IMR-90 (cell line): ENCODE measurements around the gene VAC14. TPM values are rescaled to one million over a fixed set of nuclear protein-coding genes. Genes with fewer than 3 reads are reported as not detected.

Experiments
- ATAC-seq: fragments of 200-7000 bp; cut with Tn5 transposase; 2 replicates; pipeline ENCODE4 v1.9.1; 2020; ENCODE audit warnings: low read depth, mild to moderate bottlenecking, moderate library complexity
- BruUV-seq: library from RNA; stranded (reverse); fragments of 400-500 nt; replicated peaks from 2 replicates; lab custom pipeline; 2021; lab: Mats Ljungman, UMichigan
- CTCF ChIA-PET: fragments of 300-600 bp; formaldehyde crosslinking; extraction: SDS; loops from one replicate; lab custom pipeline; 2021; ENCODE audit warnings: antibody characterized with exemption; lab: Yijun Ruan, JAX
- POLR2A ChIA-PET: fragments of 300-600 bp; sonication (Branson Sonifier 250); formaldehyde crosslinking; loops from one replicate; lab custom pipeline; 2022; ENCODE audit warnings: antibody characterized with exemption; ENCODE audit not compliant: unreplicated experiment; lab: Charles Lee
- DNase-seq: peaks from one replicate; pipeline ENCODE4 v3.0.0; 2013
- H2AFZ ChIP-seq: replicated peaks from 2 replicates; pipeline ENCODE3; 2013; ENCODE audit warnings: low read length, mild to moderate bottlenecking; ENCODE audit not compliant: poor library complexity
- H2AK5ac ChIP-seq: 2 replicates; pipeline ENCODE4 v1.6.1; 2013; ENCODE audit warnings: low read depth, low read length, inconsistent platforms
- H2AK9ac ChIP-seq: replicated peaks from 2 replicates; pipeline ENCODE3; 2013; ENCODE audit warnings: mild to moderate bottlenecking, low read depth, low read length, moderate library complexity; ENCODE audit not compliant: poor library complexity
- H2BK120ac ChIP-seq: 2 replicates; pipeline ENCODE4 v1.6.1; 2013; ENCODE audit warnings: low read depth, low read length, inconsistent platforms
- H2BK15ac ChIP-seq: 3 replicates; pipeline ENCODE4 v1.6.1; 2013; ENCODE audit warnings: low read depth, low read length, inconsistent platforms
- H2BK20ac ChIP-seq: 2 replicates; pipeline ENCODE4 v1.6.1; 2013; ENCODE audit warnings: low read depth, mild to moderate bottlenecking, inconsistent platforms, low read length, moderate library complexity
- H2BK5ac ChIP-seq: 2 replicates; pipeline ENCODE4 v1.6.1; 2013; ENCODE audit warnings: mild to moderate bottlenecking, low read depth, low read length, inconsistent platforms; ENCODE audit not compliant: poor library complexity, severe bottlenecking
- H3K14ac ChIP-seq: replicated peaks from 2 replicates; pipeline ENCODE4 v1.6.1; 2013; ENCODE audit warnings: low read depth, low read length, inconsistent platforms
- H3K18ac ChIP-seq: 2 replicates; pipeline ENCODE4 v1.6.1; 2013; ENCODE audit warnings: low read depth, low read length, control low read depth
- H3K23ac ChIP-seq: 2 replicates; pipeline ENCODE4 v1.6.1; 2013; ENCODE audit warnings: low read depth, low read length, inconsistent platforms
- H3K27ac ChIP-seq: 2 replicates; pipeline ENCODE4 v1.5.1; 2013; ENCODE audit warnings: mild to moderate bottlenecking, control low read depth, low read length; ENCODE audit not compliant: insufficient read depth
- H3K27me3 ChIP-seq: 2 replicates; pipeline ENCODE4 v1.6.1; 2013; ENCODE audit warnings: low read length; ENCODE audit not compliant: control insufficient read depth, insufficient read depth
- H3K36me3 ChIP-seq: 2 replicates; pipeline ENCODE4 v1.6.1; 2013; ENCODE audit warnings: low read length, mixed read lengths; ENCODE audit not compliant: control insufficient read depth, insufficient read depth
- H3K4ac ChIP-seq: 2 replicates; pipeline ENCODE4 v1.6.1; 2013; ENCODE audit warnings: low read depth, low read length, inconsistent platforms
- H3K4me1 ChIP-seq: 2 replicates; pipeline ENCODE4 v1.6.1; 2013; ENCODE audit warnings: low read length, mixed read lengths; ENCODE audit not compliant: control insufficient read depth, insufficient read depth
- H3K4me2 ChIP-seq: 2 replicates; pipeline ENCODE4 v1.6.1; 2013; ENCODE audit warnings: low read depth, mild to moderate bottlenecking, control low read depth, low read length, moderate library complexity
- H3K4me3 ChIP-seq: 2 replicates; pipeline ENCODE4 v1.5.1; 2013; ENCODE audit warnings: low read depth, mild to moderate bottlenecking, control low read depth, low read length, moderate library complexity; ENCODE audit not compliant: insufficient read depth
- H3K56ac ChIP-seq: 2 replicates; pipeline ENCODE4 v1.6.1; 2013; ENCODE audit warnings: low read length, inconsistent platforms; ENCODE audit not compliant: insufficient read depth; ENCODE audit errors: extremely low read depth
- H3K79me1 ChIP-seq, 2 experiments: 2 replicates each; pipeline ENCODE4 v1.6.1; 2013; ENCODE audit warnings: low read length in 2 of 2, inconsistent platforms in 1 of 2, low read depth in 1 of 2
- H3K9ac ChIP-seq: 2 replicates; pipeline ENCODE4 v1.6.1; 2013; ENCODE audit warnings: low read depth, low read length, control low read depth
- H3K9me1 ChIP-seq: 2 replicates; pipeline ENCODE4 v1.6.1; 2013; ENCODE audit warnings: low read length, inconsistent platforms; ENCODE audit not compliant: insufficient read depth
- H3K9me3 ChIP-seq: 2 replicates; pipeline ENCODE4 v1.6.1; 2013; ENCODE audit warnings: low read length; ENCODE audit not compliant: control insufficient read depth, insufficient read depth
- H4K20me1 ChIP-seq: 2 replicates; pipeline ENCODE4 v1.6.1; 2013; ENCODE audit warnings: low read length, inconsistent platforms; ENCODE audit not compliant: insufficient read depth
- H4K5ac ChIP-seq: 2 replicates; pipeline ENCODE4 v1.6.1; 2013; ENCODE audit warnings: mild to moderate bottlenecking, low read depth, low read length, control low read depth
- H4K8ac ChIP-seq, 2 experiments: 2 replicates each; pipeline ENCODE4 v1.6.1; 2013; ENCODE audit warnings: low read depth in 2 of 2, low read length in 2 of 2, control low read depth in 1 of 2, inconsistent platforms in 1 of 2
- H4K91ac ChIP-seq: 2 replicates; pipeline ENCODE4 v1.6.1; 2013; ENCODE audit warnings: low read depth, low read length, inconsistent platforms; ENCODE audit not compliant: insufficient read depth
- NFE2L2 ChIP-seq: fragments of 150-350 bp; IDR thresholded peaks from 2 replicates; pipeline ENCODE4 v1.6.1; 2016; ENCODE audit warnings: low read depth, mild to moderate bottlenecking, low read length
- WGBS, 2 experiments: methylation state at CpG; one replicate each; pipeline versions ENCODE4 v1.1.5 to v1.1.7; 2013; ENCODE audit warnings: missing lambda C conversion rate in 2 of 2; ENCODE audit not compliant: insufficient read length in 1 of 2; ENCODE audit errors: extremely low coverage in 2 of 2; 5-methylcytosine and 5-hydroxymethylcytosine counted together
- dilution Hi-C: fragments of 300-500 bp; cut with HindIII; formaldehyde crosslinking; loops from one replicate; pipeline ENCODE4 v1.14.3; 2018; ENCODE audit warnings: low sequenced_read_pairs; ENCODE audit not compliant: unreplicated experiment
- in situ Hi-C: fragments of 300-500 bp; cut with MboI; formaldehyde crosslinking; loops from 3 replicates; pipeline ENCODE4 v1.14.3; 2019; ENCODE audit warnings: low sequenced_read_pairs, inconsistent platforms, mixed read lengths
- intact Hi-C: fragments of 100-400 bp; cut with micrococcal nuclease; formaldehyde crosslinking; loops from 2 replicates; pipeline ENCODE4 v1.10.0; 2022
- polyA plus RNA-seq, 3 experiments: library from polyadenylated mRNA; depleted of rRNA; stranded (reverse); fragments of >200 nt; gene quantifications; 2 replicates each; pipeline ENCODE4 v1.2.3, GENCODE V29; 2012; ENCODE audit warnings: low replicate concordance in 1 of 3
- total RNA-seq: library from RNA; depleted of rRNA; stranded (reverse); fragments of >200 nt; gene quantifications from 2 replicates; pipeline ENCODE4 v1.2.3, GENCODE V29; 2012

Gene VAC14
- total and polyA plus RNA-seq, 2 of the 4 experiments (the other 2 are of a cell fraction): 21.1 to 40.2 TPM

- H2BK120ac ChIP-seq: peak overlapping the region; percentile 4; the same call in 1 of the 2 replicates
- H2AK5ac ChIP-seq: peak overlapping the region; percentile 18
- H3K23ac ChIP-seq: no peak overlapping the region
- in situ Hi-C loops (no loop called here), dilution Hi-C loops (no loop called here), intact Hi-C loops (no loop called here)
- H2BK20ac ChIP-seq: peak overlapping the region; percentile 12; the same call in 1 of the 2 replicates
- H3K9ac ChIP-seq: no peak overlapping the region
- H3K4me3 ChIP-seq: no peak overlapping the region
- peak overlapping the region; percentile 4; the same call in 1 of the 2 replicates for H4K91ac ChIP-seq
- H3K9me3 ChIP-seq: no peaks in the 10 kb centered on the region
- no peak overlapping the region for H2AFZ ChIP-seq
- no peak overlapping the region for H3K18ac ChIP-seq
- H4K20me1 ChIP-seq: no peaks in the 10 kb centered on the region
- ATAC-seq: no peak
- no peak overlapping the region for H4K5ac ChIP-seq
- H2AK9ac ChIP-seq: peak overlapping the region; percentile 59
- H3K4ac ChIP-seq: peak overlapping the region; percentile 13; the same call in 1 of the 2 replicates
- no peaks in the 10 kb centered on the region for H3K27me3 ChIP-seq
- ChIA-PET CTCF (no interaction called here), POLR2A (no interaction called here)
- WGBS, 2 experiments: 83% methylated on average over 4 of the region's 14 CpGs; no CpG with 5 or more reads in 1 of the 2 experiments
- H3K27ac ChIP-seq: no peak overlapping the region
- peaks cover 9 to 49% of the 10 kb centered on the region in 2 experiments for H3K79me1 ChIP-seq
- H2BK15ac ChIP-seq: 0 out of 3 replicates have a peak overlapping the region, but pooled peaks have one; percentile 7
- peaks cover 40% of the 10 kb centered on the region for H3K4me1 ChIP-seq
- no peak overlapping the region for H3K4me2 ChIP-seq
- H3K56ac ChIP-seq: no peak overlapping the region
- no peak overlapping the region; the same call in 1 of the 2 replicates for H3K14ac ChIP-seq
- no peak overlapping the region for H2BK5ac ChIP-seq
- H3K36me3 ChIP-seq: no peaks in the 10 kb centered on the region
- DNase-seq: no peak
- no peak for TF ChIP-seq NFE2L2
- no peak overlapping the region for H4K8ac ChIP-seq
- H3K9me1 ChIP-seq: peaks cover 37% of the 10 kb centered on the region
- no TSS peak for BruUV-seq
Measured at GRCh38 chr16:70711211-70712031, 89.5 kb downstream of the VAC14 start.
